ENCODE measurements around the gene VTI1A. TPM values are rescaled to one million over a fixed set of nuclear protein-coding genes. Genes with fewer than 3 reads are reported as not detected.

Gene VTI1A
- total and polyA plus RNA-seq, 2 experiments from 2014 or later, result 20.4 to 39.8 TPM

DNA sequence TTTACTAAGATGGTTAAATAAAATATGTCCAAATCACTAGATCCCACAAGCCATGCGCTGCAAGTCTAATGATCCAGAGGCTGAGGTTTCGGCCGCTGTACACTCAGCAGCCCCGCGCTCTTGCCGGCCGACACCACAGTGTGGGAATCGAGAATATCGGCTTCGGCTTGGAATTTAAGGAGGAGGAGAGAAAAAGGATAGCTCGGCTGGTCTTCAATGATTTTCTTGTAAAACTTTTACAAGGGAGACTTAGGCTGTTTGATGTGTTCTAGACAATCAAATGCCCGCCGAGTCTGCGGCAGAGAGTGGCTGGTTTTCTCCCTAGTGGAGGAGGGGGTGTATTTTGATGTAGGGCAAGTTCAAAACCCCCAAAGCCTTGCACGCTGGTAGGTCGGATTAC, 384.8 kb downstream of the VTI1A start:
- H3K9me3 ChIP-seq (ENCODE audit: low read depth), result no peaks in the 10 kb centered on the region
- TF ChIP-seq, protein P1, sequence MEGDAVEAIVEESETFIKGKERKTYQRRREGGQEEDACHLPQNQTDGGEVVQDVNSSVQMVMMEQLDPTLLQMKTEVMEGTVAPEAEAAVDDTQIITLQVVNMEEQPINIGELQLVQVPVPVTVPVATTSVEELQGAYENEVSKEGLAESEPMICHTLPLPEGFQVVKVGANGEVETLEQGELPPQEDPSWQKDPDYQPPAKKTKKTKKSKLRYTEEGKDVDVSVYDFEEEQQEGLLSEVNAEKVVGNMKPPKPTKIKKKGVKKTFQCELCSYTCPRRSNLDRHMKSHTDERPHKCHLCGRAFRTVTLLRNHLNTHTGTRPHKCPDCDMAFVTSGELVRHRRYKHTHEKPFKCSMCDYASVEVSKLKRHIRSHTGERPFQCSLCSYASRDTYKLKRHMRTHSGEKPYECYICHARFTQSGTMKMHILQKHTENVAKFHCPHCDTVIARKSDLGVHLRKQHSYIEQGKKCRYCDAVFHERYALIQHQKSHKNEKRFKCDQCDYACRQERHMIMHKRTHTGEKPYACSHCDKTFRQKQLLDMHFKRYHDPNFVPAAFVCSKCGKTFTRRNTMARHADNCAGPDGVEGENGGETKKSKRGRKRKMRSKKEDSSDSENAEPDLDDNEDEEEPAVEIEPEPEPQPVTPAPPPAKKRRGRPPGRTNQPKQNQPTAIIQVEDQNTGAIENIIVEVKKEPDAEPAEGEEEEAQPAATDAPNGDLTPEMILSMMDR (IDR thresholded peaks at IDR 0.05; ENCODE audit: poor library complexity), result no peak
- TF ChIP-seq EZH2phosphoT487 (IDR thresholded peaks at IDR 0.05; ENCODE audit: low read depth, severe bottlenecking, unreplicated experiment), result no peak
- no peak for TF ChIP-seq EZH2 (IDR thresholded peaks at IDR 0.05; ENCODE audit: borderline replicate concordance)
- no peaks in the 10 kb centered on the region for H3K36me3 ChIP-seq (replicated peaks; ENCODE audit: insufficient read depth, low read depth)
- H3K4me1 ChIP-seq (ENCODE audit: insufficient read depth), result peaks cover 19% of the 10 kb centered on the region
- H3K4me3 ChIP-seq, result no peak overlapping the region
- H3K9me2 ChIP-seq (replicated peaks; ENCODE audit: insufficient read depth), result no peaks in the 10 kb centered on the region
- no peaks in the 10 kb centered on the region for H3K27me3 ChIP-seq
- DNase-seq (ENCODE audit: low spot score), result no peak
- no peaks in the 10 kb centered on the region for H3K79me2 ChIP-seq
- H2AFZ ChIP-seq, result no peak overlapping the region
- 49% methylated on average over 16 of the region's 16 CpGs for WGBS (ENCODE audit: low lambda C conversion rate, missing lambda C conversion rate)
- H4K20me1 ChIP-seq (ENCODE audit: insufficient read depth, poor library complexity, severe bottlenecking), result no peaks in the 10 kb centered on the region
- no peak overlapping the region for H3K27ac ChIP-seq
- H3K4me2 ChIP-seq, result no peak overlapping the region

DNA sequence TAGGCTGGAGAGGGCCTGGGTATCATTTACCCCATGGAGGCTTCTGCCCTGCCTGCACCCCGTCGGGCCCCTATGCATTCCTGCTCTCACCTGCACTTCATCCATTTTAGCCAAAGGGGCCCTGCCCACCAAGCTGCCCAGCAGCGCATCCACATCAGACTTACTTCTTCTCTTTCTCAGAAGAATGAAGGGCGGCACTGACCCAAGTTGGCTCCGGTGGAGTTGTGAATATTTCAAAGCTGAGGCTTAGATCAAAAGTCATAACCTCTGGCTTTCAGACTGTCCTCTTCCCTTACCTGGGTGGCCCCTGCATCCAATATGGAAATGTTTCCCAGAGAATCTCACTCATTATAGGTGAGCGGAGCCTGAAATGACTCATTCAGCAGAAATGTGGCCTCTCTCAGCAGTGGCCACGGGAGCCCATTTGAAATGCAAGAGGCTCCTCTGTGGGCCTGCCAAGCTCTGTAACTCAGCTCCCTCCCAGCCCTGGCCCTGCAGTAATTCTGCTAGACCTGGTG, 385.4 kb downstream of the VTI1A start:
- Histone ChIP-seq H4K20me1 (ENCODE audit: insufficient read depth, poor library complexity, severe bottlenecking) (no peaks in the 10 kb centered on the region), H3K79me2 (no peaks in the 10 kb centered on the region), H2AFZ (no peak overlapping the region), H3K36me3 (replicated peaks; ENCODE audit: insufficient read depth, low read depth) (no peaks in the 10 kb centered on the region), H3K9me3 (ENCODE audit: low read depth) (no peaks in the 10 kb centered on the region), H3K4me1 (ENCODE audit: insufficient read depth) (peaks cover 19% of the 10 kb centered on the region), H3K9me2 (replicated peaks; ENCODE audit: insufficient read depth) (no peaks in the 10 kb centered on the region), H3K27me3 (no peaks in the 10 kb centered on the region), H3K4me3 (no peak overlapping the region), H3K4me2 (no peak overlapping the region), H3K27ac (no peak overlapping the region)
- 69% methylated on average over 7 of the region's 7 CpGs for WGBS (ENCODE audit: low lambda C conversion rate, missing lambda C conversion rate)
- DNase-seq (ENCODE audit: low spot score), result peak; percentile 54
- TF ChIP-seq, protein P1 (IDR thresholded peaks at IDR 0.05; ENCODE audit: poor library complexity), result no peak
- TF ChIP-seq EZH2phosphoT487 (IDR thresholded peaks at IDR 0.05; ENCODE audit: low read depth, severe bottlenecking, unreplicated experiment) (no peak), EZH2 (IDR thresholded peaks at IDR 0.05; ENCODE audit: borderline replicate concordance) (no peak)

DNA sequence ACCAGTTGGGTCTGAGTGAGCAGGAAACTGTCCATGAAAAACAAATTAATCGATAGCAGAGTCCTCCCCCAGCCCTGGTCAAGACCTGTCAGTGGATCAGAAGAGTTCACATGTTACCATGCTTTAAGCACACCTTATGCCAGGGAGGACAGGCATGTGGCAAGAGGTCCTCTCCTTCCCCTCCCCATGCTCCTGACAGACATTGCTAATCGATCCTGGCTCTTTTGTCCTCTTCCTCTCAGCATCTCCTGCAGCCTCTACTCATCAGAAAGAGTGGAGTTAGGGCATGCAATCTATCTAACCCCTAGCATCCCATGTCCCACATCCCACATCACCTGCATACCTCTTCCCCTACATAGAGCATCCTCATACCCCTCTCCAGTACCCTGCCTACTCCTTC, 385.9 kb downstream of the VTI1A start:
- H3K9me2 ChIP-seq (replicated peaks; ENCODE audit: insufficient read depth), result no peaks in the 10 kb centered on the region
- no peaks in the 10 kb centered on the region for H3K27me3 ChIP-seq
- H3K9me3 ChIP-seq (ENCODE audit: low read depth), result no peaks in the 10 kb centered on the region
- H3K36me3 ChIP-seq (replicated peaks; ENCODE audit: insufficient read depth, low read depth), result no peaks in the 10 kb centered on the region
- H3K4me1 ChIP-seq (ENCODE audit: insufficient read depth), result peaks cover 19% of the 10 kb centered on the region
- no peak overlapping the region for H3K27ac ChIP-seq
- H3K79me2 ChIP-seq, result no peaks in the 10 kb centered on the region
- TF ChIP-seq EZH2phosphoT487 (IDR thresholded peaks at IDR 0.05; ENCODE audit: low read depth, severe bottlenecking, unreplicated experiment), result no peak
- no peak for TF ChIP-seq EZH2 (IDR thresholded peaks at IDR 0.05; ENCODE audit: borderline replicate concordance)
- TF ChIP-seq, protein P1 (IDR thresholded peaks at IDR 0.05; ENCODE audit: poor library complexity), result no peak
- H2AFZ ChIP-seq, result no peak overlapping the region
- no peak overlapping the region for H3K4me3 ChIP-seq
- H3K4me2 ChIP-seq, result no peak overlapping the region
- no peak for DNase-seq (ENCODE audit: low spot score)
- no peaks in the 10 kb centered on the region for H4K20me1 ChIP-seq (ENCODE audit: insufficient read depth, poor library complexity, severe bottlenecking)
- 91% methylated on average over 2 of the region's 2 CpGs for WGBS (ENCODE audit: low lambda C conversion rate, missing lambda C conversion rate)
